NCI-H82 (cell line): Measurements from ENCODE around the gene NPPA.
A peak's percentile ranks its signal among the peaks of the same experiment; 100 is the strongest.

Experiments
- DNase-seq: peaks from one replicate; lab custom pipeline; 2025; lab: John Stamatoyannopoulos, UW

The NPPA gene

DNA sequence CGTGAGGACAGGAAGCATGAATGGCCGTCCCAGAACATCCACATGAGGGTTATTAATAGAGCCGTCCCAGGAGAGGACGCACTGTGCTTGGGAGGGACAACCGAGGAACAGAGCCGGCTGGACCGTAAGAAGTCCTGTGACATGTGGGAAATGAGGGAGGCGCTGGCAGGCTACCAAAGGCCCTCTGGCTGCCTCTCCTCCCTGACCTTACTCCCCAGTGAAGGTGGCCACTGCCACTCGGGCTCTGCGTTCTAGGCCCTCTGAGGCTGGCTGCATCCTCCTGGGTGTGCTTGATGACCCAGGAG lies 26.6 kb upstream of the NPPA start:
- DNase-seq: no peak

DNA sequence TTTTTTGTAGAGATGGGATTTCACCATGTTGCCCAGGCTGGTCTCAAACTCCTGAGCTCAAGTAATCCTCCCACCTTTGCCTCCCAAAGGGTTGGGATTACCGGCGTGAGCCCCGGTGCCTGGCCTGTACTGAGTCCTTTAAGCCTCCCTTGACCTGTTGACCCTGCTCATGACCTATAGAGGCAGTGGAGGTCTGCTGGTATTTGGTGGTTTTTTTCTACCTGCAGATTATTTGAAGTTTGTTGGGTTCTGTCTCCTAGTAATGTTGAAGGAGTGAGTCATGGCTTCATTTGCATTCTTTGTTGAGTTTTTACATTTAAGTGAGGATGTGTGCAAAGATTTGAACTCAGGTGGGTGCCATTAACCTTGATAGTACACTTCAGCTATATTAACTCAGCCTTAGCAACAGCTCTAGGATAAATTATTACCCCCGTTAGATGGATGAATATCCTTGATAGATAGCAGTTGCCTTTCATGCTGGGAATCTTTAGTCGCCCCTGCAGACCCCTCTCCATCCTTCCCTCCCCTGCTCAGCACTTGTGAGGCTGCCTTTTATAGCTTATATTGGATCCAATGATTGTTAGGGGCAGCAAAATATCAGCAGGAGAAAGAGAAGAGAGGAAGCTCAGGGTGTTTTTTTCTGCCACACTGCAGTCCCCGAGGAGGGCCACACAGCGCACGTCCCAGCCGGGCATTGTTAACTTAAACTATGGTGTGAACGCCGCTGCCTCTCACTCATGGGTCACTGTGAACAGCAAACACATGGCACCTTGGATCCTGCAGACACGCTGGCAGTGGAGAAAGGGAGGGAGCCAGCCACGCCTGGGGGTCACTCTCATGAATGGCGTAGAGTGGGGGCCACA lies 26.0 kb upstream of the NPPA start:
- DNase-seq: no peak

- no peak for DNase-seq
Measured at GRCh38 chr1:11872545-11872944, 25.0 kb upstream of the NPPA start.

GRCh38 chr1:11869650-11870207 lies 22.1 kb upstream of the NPPA start:
- no peak for DNase-seq

GRCh38 chr1:11869104-11869503 lies 21.5 kb upstream of the NPPA start:
- no peak for DNase-seq

GRCh38 chr1:11868331-11868980 lies 20.9 kb upstream of the NPPA start:
- DNase-seq: no peak

DNA sequence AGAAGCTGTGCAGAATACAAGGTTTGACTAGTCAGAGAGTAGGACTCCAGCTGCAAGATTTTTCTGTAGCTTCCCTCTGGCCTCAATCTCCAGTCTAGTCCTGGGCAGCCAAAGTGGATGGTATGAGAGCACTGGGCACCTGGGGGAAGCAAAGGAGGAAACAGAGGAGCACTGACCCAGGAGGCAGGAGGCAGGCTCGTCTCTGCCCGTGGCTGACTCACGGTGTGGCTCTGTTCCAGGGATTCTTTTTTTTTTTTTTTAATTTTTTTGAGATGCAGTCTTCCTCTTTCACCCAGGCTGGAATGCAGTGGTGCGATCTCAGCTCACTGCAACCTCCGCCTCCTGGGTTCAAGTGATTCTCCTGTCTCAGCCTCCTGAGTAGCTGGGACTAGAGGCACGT lies 15.3 kb upstream of the NPPA start:
- no peak for DNase-seq

GRCh38 chr1:11860587-11860986 lies 13.0 kb upstream of the NPPA start:
- peak; percentile 70 for DNase-seq

DNA sequence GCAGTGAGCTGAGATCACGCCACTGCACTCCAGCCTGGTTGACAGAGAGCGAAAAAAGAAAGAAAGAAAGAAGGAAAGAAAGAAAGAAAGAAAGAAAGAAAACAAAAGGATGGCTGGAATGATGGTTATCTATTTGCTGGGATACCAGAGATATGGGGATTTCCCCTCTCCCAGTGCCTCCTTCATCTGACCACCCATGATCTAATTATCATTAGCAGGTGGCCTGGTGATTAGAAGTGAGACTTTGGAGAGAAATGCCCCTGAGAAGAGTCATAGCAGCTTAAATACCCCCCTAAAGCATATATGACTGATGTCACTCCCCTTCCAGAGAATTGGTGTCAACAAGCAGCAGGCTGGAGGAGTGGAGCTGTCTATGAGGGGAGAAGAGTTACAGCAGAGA lies 12.5 kb upstream of the NPPA start:
- DNase-seq: peak; percentile 91

GRCh38 chr1:11858968-11859871 lies 11.6 kb upstream of the NPPA start:
- peak; percentile 22 for DNase-seq

GRCh38 chr1:11858613-11858967 lies 11.0 kb upstream of the NPPA start, which contains the start of gene NPPB:
NPPB (minus strand) TSS chr1:11858945; CDS start chr1:11858833, 112 bp downstream.
- no peak for DNase-seq

GRCh38 chr1:11858158-11858557 lies 10.6 kb upstream of the NPPA start:
- DNase-seq: no peak

DNA sequence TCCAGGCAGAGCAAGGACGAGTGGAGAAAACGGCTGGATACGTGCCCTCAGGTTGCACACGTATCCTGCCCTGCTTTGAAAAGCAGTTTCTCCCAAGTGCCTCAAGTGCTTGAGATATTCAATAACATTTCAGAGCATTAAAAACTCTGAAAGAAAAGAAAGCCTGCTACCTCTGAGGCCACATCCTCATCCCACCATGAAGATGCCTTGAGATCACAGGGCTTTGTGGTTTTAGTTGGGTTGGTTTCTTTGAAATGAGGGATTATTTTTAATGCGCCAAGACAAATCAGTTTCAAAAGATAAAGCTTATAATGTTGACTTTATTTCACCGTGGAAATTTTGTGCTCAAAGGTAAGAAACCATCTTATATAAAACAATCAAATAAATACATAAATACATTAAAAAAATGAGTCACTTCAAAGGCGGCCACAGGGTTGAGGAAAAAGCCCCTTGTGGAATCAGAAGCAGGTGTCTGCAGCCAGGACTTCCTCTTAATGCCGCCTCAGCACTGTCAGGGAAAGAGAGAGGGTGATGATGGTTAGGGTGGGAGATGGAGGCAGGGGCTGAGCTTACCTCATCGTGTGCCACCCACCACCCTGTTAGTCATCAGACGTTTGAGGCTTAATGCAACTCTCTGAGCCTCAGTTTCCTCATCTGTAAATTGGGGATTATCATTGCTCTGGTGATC lies 9.7 kb upstream of the NPPA start:
- DNase-seq: no peak

DNA sequence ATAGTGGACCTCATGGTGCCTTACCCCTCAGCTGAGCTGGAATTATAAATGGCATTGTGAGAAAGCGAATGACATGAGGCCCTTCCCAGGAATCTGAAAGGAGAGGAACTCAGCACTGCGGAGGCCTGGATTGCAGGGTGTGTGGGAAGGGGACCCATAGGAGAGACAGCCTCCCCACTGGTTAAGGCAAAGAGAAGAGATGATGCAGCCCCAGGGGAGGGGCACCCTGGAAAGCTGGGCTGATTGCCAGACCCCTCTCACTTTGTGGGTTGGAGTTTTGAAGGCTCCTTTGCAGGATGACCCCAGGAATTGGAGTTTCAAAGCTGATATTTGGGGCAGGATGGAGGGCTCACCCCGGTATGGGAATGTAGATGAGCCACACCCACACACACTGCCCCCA lies 9.1 kb upstream of the NPPA start:
- DNase-seq: no peak

DNA sequence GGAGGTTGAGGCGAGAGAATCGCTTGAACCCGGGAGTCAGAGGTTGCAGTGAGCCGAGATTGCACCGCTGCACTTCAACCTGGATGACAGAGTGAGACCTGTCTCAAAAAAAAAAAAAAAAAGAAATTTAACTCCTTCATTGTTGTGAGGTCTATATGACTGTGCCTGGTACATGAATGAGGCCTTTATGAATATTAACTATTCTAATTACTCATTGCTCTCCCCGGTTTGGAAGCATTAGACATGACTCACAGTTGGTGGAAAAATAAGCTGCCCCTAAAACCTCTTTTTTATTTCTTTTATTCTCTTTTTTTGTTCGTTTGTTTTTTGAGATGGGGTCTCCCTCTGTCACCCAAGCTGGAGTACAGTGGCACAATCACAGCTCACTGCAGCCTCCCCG lies 7.8 kb upstream of the NPPA start:
- no peak for DNase-seq

DNA sequence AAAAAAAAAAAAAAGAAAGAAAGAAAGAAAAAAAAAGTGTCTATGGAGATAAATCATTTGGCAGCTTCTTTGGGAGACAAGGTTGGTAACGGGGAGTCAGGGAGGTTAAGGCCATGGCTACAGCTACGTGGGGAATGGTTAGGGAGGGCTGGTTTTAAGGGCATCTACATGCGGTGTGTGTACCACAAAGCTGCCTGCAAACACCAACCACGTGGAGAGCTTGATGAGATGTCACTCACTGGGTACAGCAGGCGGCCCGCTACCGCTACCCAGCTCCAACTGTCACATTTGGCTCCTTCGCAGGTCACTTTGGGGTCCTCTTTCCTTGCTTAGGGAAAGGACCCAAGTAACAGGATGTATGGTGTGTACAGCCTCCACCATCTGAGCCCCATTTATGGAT lies 6.9 kb upstream of the NPPA start:
- peak; percentile 19 for DNase-seq

DNA sequence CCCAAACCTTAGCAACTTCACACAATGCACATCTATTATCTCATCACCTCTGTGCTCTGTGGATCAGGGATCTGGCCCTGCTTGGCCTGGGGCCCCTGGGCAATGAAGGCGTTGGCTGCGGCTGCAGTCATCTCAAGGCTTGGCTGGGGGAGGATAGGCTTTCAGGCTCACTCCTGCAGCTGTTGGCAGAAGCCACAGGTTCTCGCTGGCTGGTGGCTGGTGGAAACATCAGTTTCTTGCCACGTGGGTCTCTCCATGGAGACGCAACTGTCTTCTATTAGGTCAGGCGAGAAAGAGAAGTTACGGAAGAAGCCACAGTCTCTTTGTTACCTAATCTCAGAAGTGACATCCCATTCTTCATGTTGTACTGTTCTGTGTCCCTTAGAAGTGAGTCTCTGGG lies 3.6 kb upstream of the NPPA start:
- DNase-seq: no peak

GRCh38 chr1:11850156-11850555 lies 2.6 kb upstream of the NPPA start:
- DNase-seq: no peak

DNA sequence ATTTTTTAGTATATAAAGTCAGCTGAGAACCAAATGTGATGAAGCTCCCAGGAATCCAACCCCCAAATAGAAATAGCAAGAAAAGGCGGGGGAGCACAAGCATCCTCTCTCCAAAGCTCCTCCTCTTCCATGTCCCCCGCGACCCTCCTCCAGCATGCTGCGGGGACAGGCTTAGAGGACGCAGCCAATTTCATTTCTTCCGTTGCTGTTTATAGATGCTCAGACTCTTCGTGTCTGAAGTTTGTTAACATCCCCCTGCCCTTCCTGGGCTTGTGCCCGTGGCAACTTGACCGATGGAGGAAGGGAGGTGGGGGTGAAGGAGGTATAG lies 754 bp upstream of the NPPA start:
- peak; percentile 54 for DNase-seq

DNA sequence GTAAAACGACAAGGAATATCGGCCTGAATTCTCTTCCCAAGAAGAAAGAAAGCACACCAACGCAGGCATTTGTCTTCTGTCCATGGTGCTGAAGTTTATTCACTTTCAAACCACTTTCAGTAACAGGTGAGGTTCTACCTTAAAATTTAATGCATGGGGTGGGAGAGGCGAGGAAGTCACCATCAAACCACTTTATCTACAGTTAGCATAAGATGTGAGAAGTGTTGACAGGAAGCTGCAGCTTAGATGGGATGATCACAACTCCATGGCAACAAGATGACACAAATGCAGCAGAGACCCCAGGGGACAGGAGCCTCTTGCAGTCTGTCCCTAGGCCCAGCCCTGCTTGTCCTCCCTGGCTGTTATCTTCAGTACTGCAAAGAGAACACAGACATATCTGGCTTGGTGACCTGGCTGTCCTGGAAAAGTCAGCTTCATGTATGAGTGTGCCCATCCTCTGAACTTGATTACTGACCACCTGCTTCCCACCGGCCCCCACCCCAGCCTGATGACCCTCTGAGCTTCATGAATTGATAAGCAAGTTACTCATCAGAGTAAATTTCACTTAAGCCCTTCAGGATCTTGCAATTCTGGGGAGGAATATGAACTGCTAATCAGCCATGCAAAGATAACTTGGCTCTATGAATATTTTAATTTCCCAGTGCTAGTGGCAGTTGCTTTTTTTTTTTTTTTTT lies 1.8 kb downstream of the NPPA start:
- peak; percentile 87 for DNase-seq
